Measurements from ENCODE around the gene ZNF431. TPM values are rescaled to one million over a fixed set of nuclear protein-coding genes. Genes with fewer than 3 reads are reported as not detected.
A peak's percentile ranks its signal among the peaks of the same experiment; 100 is the strongest.
"Not testable (repeated sequence)": the region's sequence is repeated elsewhere in the genome, so short reads cannot be mapped to it uniquely, and the experiment has no call there.

The ZNF431 gene
- total and polyA plus RNA-seq, 2 donors (not counting 1 experiment from before 2014, with no cell fraction given) = 3.7 to 4.3 TPM

DNA sequence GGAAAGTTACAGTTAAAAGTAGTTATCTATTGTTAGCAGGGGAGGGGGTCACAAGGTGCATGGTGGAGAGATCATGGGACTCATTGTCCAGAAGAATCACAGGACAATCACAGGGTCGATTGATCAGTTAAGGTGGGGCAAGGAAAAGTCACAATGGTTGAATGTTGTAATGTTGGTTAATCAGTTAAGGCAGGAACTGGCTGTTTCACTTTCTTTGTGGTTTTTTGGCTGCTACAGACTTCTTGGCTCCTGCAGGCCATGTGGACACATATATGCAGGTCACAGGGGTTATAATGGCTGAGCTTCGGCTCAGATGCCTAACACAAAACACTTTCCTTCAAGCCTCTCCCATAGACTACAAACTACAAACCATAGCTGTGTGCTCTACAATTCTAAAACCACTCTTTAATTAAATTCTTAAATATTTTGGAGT lies 6.9 kb upstream of the ZNF431 start:
- DNase-seq (ENCODE audit: low read depth in 2 of 2) = no peak
- H3K9me3 ChIP-seq (ENCODE audit: control insufficient read depth, insufficient read depth, low read depth, low read length) = no peaks in the 10 kb centered on the region

DNA sequence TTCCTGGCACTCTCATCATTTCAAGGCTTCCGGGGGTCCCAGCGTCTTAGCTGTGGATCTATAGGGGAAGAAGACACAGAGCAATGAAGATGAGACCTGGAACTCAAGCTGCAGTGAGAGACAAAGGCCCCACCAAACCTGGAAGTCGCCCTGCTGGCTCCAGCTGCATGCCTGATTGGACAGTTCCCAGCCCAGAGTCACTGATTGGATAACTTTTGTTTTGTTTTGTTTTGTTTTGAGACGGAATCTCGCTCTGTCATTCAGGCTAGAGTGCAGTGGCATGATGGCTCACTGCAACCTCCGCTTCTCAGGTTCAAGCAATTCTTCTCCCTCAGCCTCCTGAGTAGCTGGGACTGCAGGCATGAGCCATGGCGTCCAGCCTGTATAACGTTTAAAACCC lies 6.4 kb upstream of the ZNF431 start:
- H3K4me1 ChIP-seq (ENCODE audit: control insufficient read depth, extremely low read depth, insufficient read depth, low read length) = no peaks in the 10 kb centered on the region
- H2AFZ ChIP-seq (ENCODE audit: low read length) = no peak overlapping the region
- no peak overlapping the region for H3K27ac ChIP-seq (ENCODE audit: insufficient read depth, low read length)
- no peak overlapping the region for H3K4me3 ChIP-seq (replicated peaks in 1 of 4; ENCODE audit: control extremely low read depth in 1 of 4, insufficient read depth in 1 of 4, low read depth in 3 of 4, low read length in 4 of 4)
- H3K9ac ChIP-seq (ENCODE audit: insufficient read depth, low read length) = no peak overlapping the region
- no peaks in the 10 kb centered on the region for H3K9me3 ChIP-seq (ENCODE audit: control insufficient read depth, insufficient read depth, low read depth, low read length)
- no peaks in the 10 kb centered on the region for H4K20me1 ChIP-seq (ENCODE audit: control insufficient read depth, extremely low read depth, insufficient read depth, low read length)
- H3K79me2 ChIP-seq (ENCODE audit: control insufficient read depth, insufficient read depth, low read length) = no peaks in the 10 kb centered on the region
- H3K4me2 ChIP-seq (ENCODE audit: extremely low read depth, insufficient read depth, low read length) = no peak overlapping the region
- TF ChIP-seq EZH2 (IDR thresholded peaks at IDR 0.05; ENCODE audit: low read length, missing control alignments) = no peak
- TF ChIP-seq, protein P1, sequence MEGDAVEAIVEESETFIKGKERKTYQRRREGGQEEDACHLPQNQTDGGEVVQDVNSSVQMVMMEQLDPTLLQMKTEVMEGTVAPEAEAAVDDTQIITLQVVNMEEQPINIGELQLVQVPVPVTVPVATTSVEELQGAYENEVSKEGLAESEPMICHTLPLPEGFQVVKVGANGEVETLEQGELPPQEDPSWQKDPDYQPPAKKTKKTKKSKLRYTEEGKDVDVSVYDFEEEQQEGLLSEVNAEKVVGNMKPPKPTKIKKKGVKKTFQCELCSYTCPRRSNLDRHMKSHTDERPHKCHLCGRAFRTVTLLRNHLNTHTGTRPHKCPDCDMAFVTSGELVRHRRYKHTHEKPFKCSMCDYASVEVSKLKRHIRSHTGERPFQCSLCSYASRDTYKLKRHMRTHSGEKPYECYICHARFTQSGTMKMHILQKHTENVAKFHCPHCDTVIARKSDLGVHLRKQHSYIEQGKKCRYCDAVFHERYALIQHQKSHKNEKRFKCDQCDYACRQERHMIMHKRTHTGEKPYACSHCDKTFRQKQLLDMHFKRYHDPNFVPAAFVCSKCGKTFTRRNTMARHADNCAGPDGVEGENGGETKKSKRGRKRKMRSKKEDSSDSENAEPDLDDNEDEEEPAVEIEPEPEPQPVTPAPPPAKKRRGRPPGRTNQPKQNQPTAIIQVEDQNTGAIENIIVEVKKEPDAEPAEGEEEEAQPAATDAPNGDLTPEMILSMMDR (conservative IDR thresholded peaks at IDR 0.05 in 1 of 2, IDR thresholded peaks at IDR 0.05 in 1 of 2; ENCODE audit: low read depth in 1 of 2, low read length in 2 of 2) = no peak
- no peak for DNase-seq (ENCODE audit: low read depth in 2 of 2)
- H3K36me3 ChIP-seq (ENCODE audit: control insufficient read depth, insufficient read depth, low read length) = no peaks in the 10 kb centered on the region
- H3K27me3 ChIP-seq (ENCODE audit: control insufficient read depth, insufficient read depth, low read length) = no peaks in the 10 kb centered on the region

More for the DNA sequence above, 6.9 kb upstream of the ZNF431 start:
- Histone ChIP-seq H3K27ac (ENCODE audit: insufficient read depth, low read length) (no peak overlapping the region), H3K27me3 (ENCODE audit: control insufficient read depth, insufficient read depth, low read length) (no peaks in the 10 kb centered on the region), H3K9ac (ENCODE audit: insufficient read depth, low read length) (no peak overlapping the region), H2AFZ (ENCODE audit: low read length) (no peak overlapping the region), H4K20me1 (ENCODE audit: control insufficient read depth, extremely low read depth, insufficient read depth, low read length) (no peaks in the 10 kb centered on the region), H3K36me3 (ENCODE audit: control insufficient read depth, insufficient read depth, low read length) (no peaks in the 10 kb centered on the region), H3K4me3 (replicated peaks in 1 of 4; ENCODE audit: control extremely low read depth in 1 of 4, insufficient read depth in 1 of 4, low read depth in 3 of 4, low read length in 4 of 4) (no peak overlapping the region), H3K79me2 (ENCODE audit: control insufficient read depth, insufficient read depth, low read length) (no peaks in the 10 kb centered on the region), H3K4me2 (ENCODE audit: extremely low read depth, insufficient read depth, low read length) (no peak overlapping the region), H3K4me1 (ENCODE audit: control insufficient read depth, extremely low read depth, insufficient read depth, low read length) (no peaks in the 10 kb centered on the region)
- no peak for TF ChIP-seq EZH2 (IDR thresholded peaks at IDR 0.05; ENCODE audit: low read length, missing control alignments)
- TF ChIP-seq, protein P1 (conservative IDR thresholded peaks at IDR 0.05 in 1 of 2, IDR thresholded peaks at IDR 0.05 in 1 of 2; ENCODE audit: low read depth in 1 of 2, low read length in 2 of 2) = no peak

DNA sequence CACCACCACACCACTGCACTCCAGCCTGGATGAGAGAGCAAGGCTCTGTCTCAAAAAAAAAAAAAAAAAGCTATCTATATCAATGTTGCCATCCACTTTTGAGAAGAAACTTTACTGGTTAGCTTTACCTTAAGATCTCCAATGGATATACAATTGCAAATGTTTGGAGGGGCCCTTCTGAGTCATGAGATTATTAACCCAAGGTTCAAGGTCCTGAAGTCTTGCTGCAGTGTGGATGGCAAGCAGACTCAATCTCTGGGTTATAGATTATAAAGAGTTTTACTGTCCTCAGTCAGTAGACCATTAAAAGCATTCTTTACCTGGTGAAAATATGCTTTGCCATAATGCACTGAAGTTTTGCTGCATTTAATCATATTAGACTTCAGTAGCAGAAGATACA lies 3.7 kb upstream of the ZNF431 start:
- Histone ChIP-seq H3K4me2 (ENCODE audit: extremely low read depth, insufficient read depth, low read length) (no peak overlapping the region), H3K4me3 (replicated peaks in 1 of 4; ENCODE audit: control extremely low read depth in 1 of 4, insufficient read depth in 1 of 4, low read depth in 3 of 4, low read length in 4 of 4) (no peak overlapping the region), H3K9me3 (ENCODE audit: control insufficient read depth, insufficient read depth, low read depth, low read length) (no peaks in the 10 kb centered on the region), H3K4me1 (ENCODE audit: control insufficient read depth, extremely low read depth, insufficient read depth, low read length) (no peaks in the 10 kb centered on the region), H4K20me1 (ENCODE audit: control insufficient read depth, extremely low read depth, insufficient read depth, low read length) (no peaks in the 10 kb centered on the region), H3K27me3 (ENCODE audit: control insufficient read depth, insufficient read depth, low read length) (no peaks in the 10 kb centered on the region), H3K36me3 (ENCODE audit: control insufficient read depth, insufficient read depth, low read length) (no peaks in the 10 kb centered on the region), H3K9ac (ENCODE audit: insufficient read depth, low read length) (no peak overlapping the region), H3K79me2 (ENCODE audit: control insufficient read depth, insufficient read depth, low read length) (peaks cover 8% of the 10 kb centered on the region), H3K27ac (ENCODE audit: insufficient read depth, low read length) (no peak overlapping the region), H2AFZ (ENCODE audit: low read length) (no peak overlapping the region)
- no peak for TF ChIP-seq EZH2 (IDR thresholded peaks at IDR 0.05; ENCODE audit: low read length, missing control alignments)
- TF ChIP-seq, protein P1 (conservative IDR thresholded peaks at IDR 0.05 in 1 of 2, IDR thresholded peaks at IDR 0.05 in 1 of 2; ENCODE audit: low read depth in 1 of 2, low read length in 2 of 2) = no peak
- DNase-seq (ENCODE audit: low read depth in 2 of 2) = no peak

DNA sequence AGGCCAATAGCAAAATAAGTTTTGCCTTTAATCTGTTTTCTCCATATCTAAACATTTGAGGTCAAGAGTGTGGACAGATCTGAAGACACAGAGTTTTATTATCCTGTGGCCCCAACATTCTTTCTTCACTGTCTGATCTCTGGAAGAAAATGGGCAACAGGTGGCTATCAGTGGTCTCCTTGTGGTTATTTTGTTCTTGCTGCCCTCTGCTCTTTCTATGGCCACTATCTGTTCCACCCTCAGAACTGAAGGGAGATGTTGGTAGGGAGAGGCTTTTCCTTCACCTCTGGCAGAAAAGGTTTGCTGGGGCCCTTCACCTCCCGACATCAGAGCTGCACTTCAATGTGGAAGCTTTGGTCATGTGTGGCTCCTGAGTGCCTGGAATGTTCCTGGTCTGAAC lies 834 bp upstream of the ZNF431 start:
- not testable (repeated sequence) for H3K4me2 ChIP-seq (ENCODE audit: extremely low read depth, insufficient read depth, low read length); H3K9me3 ChIP-seq (ENCODE audit: control insufficient read depth, insufficient read depth, low read depth, low read length); H3K36me3 ChIP-seq (ENCODE audit: control insufficient read depth, insufficient read depth, low read length); H3K9ac ChIP-seq (ENCODE audit: insufficient read depth, low read length); H3K4me1 ChIP-seq (ENCODE audit: control insufficient read depth, extremely low read depth, insufficient read depth, low read length); H3K27ac ChIP-seq (ENCODE audit: insufficient read depth, low read length); H4K20me1 ChIP-seq (ENCODE audit: control insufficient read depth, extremely low read depth, insufficient read depth, low read length); H3K27me3 ChIP-seq (ENCODE audit: control insufficient read depth, insufficient read depth, low read length); H3K4me3 ChIP-seq (replicated peaks in 1 of 4; ENCODE audit: control extremely low read depth in 1 of 4, insufficient read depth in 1 of 4, low read depth in 3 of 4, low read length in 4 of 4); DNase-seq (ENCODE audit: low read depth in 2 of 2)
- Histone ChIP-seq H3K79me2 (ENCODE audit: control insufficient read depth, insufficient read depth, low read length) (peaks cover 11% of the 10 kb centered on the region), H2AFZ (ENCODE audit: low read length) (peak overlapping the region; percentile 55)

Measured in fibroblast of lung (primary cell).